HG03354 (cell line): ENCODE results near the gene CSTF2T.

Experiments used
- ATAC-seq: cut with Tn5 transposase; IDR thresholded peaks from one replicate; pipeline ENCODE4 v1.9.1; 2021; ENCODE audit warnings: mild to moderate bottlenecking; ENCODE audit not compliant: unreplicated experiment, poor library complexity, severe bottlenecking

The CSTF2T gene

GRCh38 chr10:51658000-51658399, 41.4 kb downstream of the CSTF2T start:
- no peak for ATAC-seq

GRCh38 chr10:51656503-51656902, 42.9 kb downstream of the CSTF2T start:
- no peak for ATAC-seq

- no peak for ATAC-seq
These were observed 44.5 kb downstream of the CSTF2T start for GRCh38 chr10:51654918-51655317.

- no peak for ATAC-seq
These were observed 46.4 kb downstream of the CSTF2T start for GRCh38 chr10:51653025-51653424.

GRCh38 chr10:51651063-51651462, 48.3 kb downstream of the CSTF2T start:
- no peak for ATAC-seq

GRCh38 chr10:51649064-51649463, 50.3 kb downstream of the CSTF2T start:
- no peak for ATAC-seq
